LNCaP clone FGC (cell line): ENCODE data around the gene VAV2.

Experiments
- DNase-seq: peaks from one replicate; pipeline ENCODE4 v3.0.0-alpha.2; 2011; ENCODE audit warnings: low read depth
- H3K4me3 ChIP-seq: 2 replicates; pipeline ENCODE4 v1.5.1; 2011; ENCODE audit warnings: mild to moderate bottlenecking, low read depth, low read length, control low read depth
- CTCF ChIP-seq: IDR thresholded peaks from 2 replicates; pipeline ENCODE4 v1.5.1; 2012; ENCODE audit warnings: mild to moderate bottlenecking; ENCODE audit not compliant: control insufficient read depth, insufficient read depth; ENCODE audit errors: extremely low read depth

Gene VAV2

GRCh38 chr9:133938753-133939152 is 53.4 kb downstream of the VAV2 start:
- TF ChIP-seq CTCF, result no peak
- no peak overlapping the region for H3K4me3 ChIP-seq
- no peak for DNase-seq

- no peak for TF ChIP-seq CTCF
- no peak for DNase-seq
- no peak overlapping the region for H3K4me3 ChIP-seq
Observed at GRCh38 chr9:133938086-133938485, 54.0 kb downstream of the VAV2 start.

GRCh38 chr9:133937120-133937519 is 55.0 kb downstream of the VAV2 start:
- H3K4me3 ChIP-seq, result no peak overlapping the region
- no peak for TF ChIP-seq CTCF
- DNase-seq, result no peak

- DNase-seq, result peak; percentile 35
- no peak overlapping the region for H3K4me3 ChIP-seq
- TF ChIP-seq CTCF, result no peak
Observed at GRCh38 chr9:133935328-133936005, 56.7 kb downstream of the VAV2 start.

GRCh38 chr9:133934482-133935232 is 57.5 kb downstream of the VAV2 start:
- H3K4me3 ChIP-seq, result no peak overlapping the region
- DNase-seq, result no peak
- TF ChIP-seq CTCF, result no peak

- no peak for DNase-seq
- TF ChIP-seq CTCF, result no peak
- H3K4me3 ChIP-seq, result no peak overlapping the region
Observed at GRCh38 chr9:133933426-133934026, 58.6 kb downstream of the VAV2 start.
